A549 treated with dexamethasone at 1 μM for 4 hours (cell line): ENCODE data around the gene KRTAP19-1. TPM values are rescaled to one million over a fixed set of nuclear protein-coding genes. Genes with fewer than 3 reads are reported as not detected.

Source experiments
- total RNA-seq: library from RNA; stranded (reverse); fragments of 200-300 nt; extraction: Qiagen RNA extraction; gene quantifications from 5 replicates; pipeline ENCODE4 v1.2.3, GENCODE V29; 2022

The KRTAP19-1 gene
- total RNA-seq, result not detected in 5 replicates

GRCh38 chr21:30480145-30480544, at the start of gene KRTAP19-1:
Gene KRTAP19-1, minus strand, starts transcription at chr21:30480367. Its CDS starts 50 bp downstream, at chr21:30480317.

GRCh38 chr21:30502041-30502440, 21.9 kb upstream of the KRTAP19-1 start, which contains the start of gene KRTAP19-5:
Gene KRTAP19-5, minus strand, starts transcription at chr21:30502141. Its CDS starts 51 bp downstream, at chr21:30502090.

GRCh38 chr21:30497065-30497464, 16.9 kb upstream of the KRTAP19-1 start, which contains the start of gene KRTAP19-4:
Gene KRTAP19-4, minus strand, starts transcription at chr21:30497165. Its CDS starts 55 bp downstream, at chr21:30497110.

GRCh38 chr21:30491963-30492428, 11.8 kb upstream of the KRTAP19-1 start, which contains the start of gene KRTAP19-3:
Gene KRTAP19-3, minus strand, starts transcription at chr21:30492013. Its CDS starts 56 bp downstream, at chr21:30491957.

GRCh38 chr21:30487336-30487735, 7.2 kb upstream of the KRTAP19-1 start, which contains the start of gene KRTAP19-2:
Gene KRTAP19-2, minus strand, starts transcription at chr21:30487436. Its CDS starts 88 bp downstream, at chr21:30487348.

GRCh38 chr21:30439975-30440374, 40.2 kb downstream of the KRTAP19-1 start, which contains the start of gene KRTAP15-1:
Gene KRTAP15-1, plus strand, starts transcription at chr21:30440275. Its CDS starts 53 bp downstream, at chr21:30440328.

GRCh38 chr21:30430170-30430655, 50.0 kb downstream of the KRTAP19-1 start, which contains the start of gene KRTAP13-4:
Gene KRTAP13-4, plus strand, starts transcription at chr21:30430220. Its CDS starts 56 bp downstream, at chr21:30430276.

Other genes starting within 250 kb of the KRTAP19-1 start
- gene KRTAP24-1, start 197.4 kb downstream of the KRTAP19-1 start, total RNA-seq, result not detected in 5 replicates
- not detected in 5 replicates for gene KRTAP25-1, start 190.9 kb downstream of the KRTAP19-1 start, total RNA-seq
- not detected in 5 replicates for gene KRTAP26-1, start 160.1 kb downstream of the KRTAP19-1 start, total RNA-seq
- not detected in 5 replicates for gene KRTAP27-1, start 142.7 kb downstream of the KRTAP19-1 start, total RNA-seq
- gene KRTAP23-1, start 131.8 kb downstream of the KRTAP19-1 start, total RNA-seq, result not detected in 5 replicates
- gene KRTAP13-2, start 108.1 kb downstream of the KRTAP19-1 start, total RNA-seq, result 0.09 TPM in 1 of 5 replicates, not detected in the others
- gene KRTAP13-1, start 84.3 kb downstream of the KRTAP19-1 start, total RNA-seq, result not detected in 5 replicates
- gene KRTAP13-3, start 54.4 kb downstream of the KRTAP19-1 start, total RNA-seq, result not detected in 5 replicates
- not detected in 5 replicates for gene KRTAP13-4, start 50.1 kb downstream of the KRTAP19-1 start, total RNA-seq
- gene KRTAP15-1, start 40.1 kb downstream of the KRTAP19-1 start, total RNA-seq, result not detected in 5 replicates
- gene KRTAP19-2, start 7.1 kb upstream of the KRTAP19-1 start, total RNA-seq, result not detected in 5 replicates
- not detected in 5 replicates for gene KRTAP19-3, start 11.6 kb upstream of the KRTAP19-1 start, total RNA-seq
- not detected in 5 replicates for gene KRTAP19-4, start 16.8 kb upstream of the KRTAP19-1 start, total RNA-seq
- gene KRTAP19-5, start 21.8 kb upstream of the KRTAP19-1 start, total RNA-seq, result not detected in 5 replicates
- not detected in 5 replicates for gene KRTAP19-6, start 61.5 kb upstream of the KRTAP19-1 start, total RNA-seq
- not detected in 5 replicates for gene KRTAP19-7, start 80.9 kb upstream of the KRTAP19-1 start, total RNA-seq
- gene KRTAP22-2, start 110.0 kb upstream of the KRTAP19-1 start, total RNA-seq, result not detected in 5 replicates
- gene KRTAP6-3, start 112.1 kb upstream of the KRTAP19-1 start, total RNA-seq, result not detected in 5 replicates
- gene KRTAP6-2, start 118.5 kb upstream of the KRTAP19-1 start, total RNA-seq, result not detected in 5 replicates
- not detected in 5 replicates for gene KRTAP22-1, start 120.7 kb upstream of the KRTAP19-1 start, total RNA-seq
- not detected in 5 replicates for gene KRTAP6-1, start 133.6 kb upstream of the KRTAP19-1 start, total RNA-seq
- gene KRTAP20-1, start 136.1 kb upstream of the KRTAP19-1 start, total RNA-seq, result not detected in 5 replicates
- gene KRTAP20-4, start 140.3 kb upstream of the KRTAP19-1 start, total RNA-seq, result not detected in 5 replicates
- not detected in 5 replicates for gene KRTAP20-2, start 154.8 kb upstream of the KRTAP19-1 start, total RNA-seq
- not detected in 5 replicates for gene KRTAP20-3, start 162.5 kb upstream of the KRTAP19-1 start, total RNA-seq
- not detected in 5 replicates for gene KRTAP21-3, start 238.4 kb upstream of the KRTAP19-1 start, total RNA-seq